ACC112 (cell line): ENCODE data around the gene VPS11.

Source experiments
- H2AFZ ChIP-seq: fragments of 200-600 bp; sonication (generic); one replicate; pipeline ENCODE4 v1.6.0; 2017; ENCODE audit warnings: antibody characterized with exemption, low read length; ENCODE audit not compliant: unreplicated experiment
- H3K27ac ChIP-seq: fragments of 200-600 bp; sonication (generic); 2 replicates; pipeline ENCODE4 v1.5.1; 2014; ENCODE audit warnings: low read depth, mild to moderate bottlenecking, antibody characterized with exemption, low read length, moderate library complexity
- H3K27me3 ChIP-seq: fragments of 200-600 bp; sonication (generic); 2 replicates; pipeline ENCODE4 v1.6.1; 2014; ENCODE audit warnings: mild to moderate bottlenecking, antibody characterized with exemption, low read length, moderate library complexity, mixed read lengths; ENCODE audit not compliant: insufficient read depth
- H3K36me3 ChIP-seq: fragments of 200-600 bp; sonication (generic); 2 replicates; pipeline ENCODE4 v1.6.1; 2016; ENCODE audit warnings: mild to moderate bottlenecking, antibody characterized with exemption, low read length, moderate library complexity, mixed read lengths; ENCODE audit not compliant: insufficient read depth
- H3K4me1 ChIP-seq: fragments of 200-600 bp; sonication (generic); one replicate; pipeline ENCODE4 v1.6.1; 2016; ENCODE audit warnings: low read length, mixed read lengths; ENCODE audit not compliant: insufficient read depth, unreplicated experiment, control insufficient read depth
- H3K4me3 ChIP-seq: fragments of 200-600 bp; sonication (generic); 2 replicates; pipeline ENCODE4 v1.5.1; 2014; ENCODE audit warnings: mild to moderate bottlenecking, low read depth, low read length
- H3K79me2 ChIP-seq: fragments of 200-600 bp; sonication (generic); one replicate; pipeline ENCODE4 v1.6.0; 2016; ENCODE audit warnings: low read length; ENCODE audit not compliant: control insufficient read depth, unreplicated experiment, insufficient read depth

Gene VPS11

GRCh38 chr11:119067371-119068222, at the start of gene VPS11:
TSS of gene VPS11 (plus strand) at chr11:119067818. CDS start at chr11:119067824, 6 bp downstream.
- Histone ChIP-seq H2AFZ (peak within 1 kb of the TSS; percentile 89), H3K27ac (peak within 1 kb of the TSS; percentile 82), H3K4me3 (peak within 1 kb of the TSS; percentile 92), H3K27me3 (no peaks in the 10 kb centered on the region), H3K4me1 (peaks cover 16% of the 10 kb centered on the region), H3K79me2 (peaks cover 32% of the 10 kb centered on the region), H3K36me3 (peaks cover 8% of the 10 kb centered on the region; the same call in 1 of the 2 replicates)

- H3K4me1 ChIP-seq: peaks cover 32% of the 10 kb centered on the region
- H2AFZ ChIP-seq: peak within 1 kb of the TSS; percentile 89
- peak within 1 kb of the TSS; percentile 71 for H3K27ac ChIP-seq
- no peaks in the 10 kb centered on the region for H3K27me3 ChIP-seq
- peaks cover 38% of the 10 kb centered on the region for H3K36me3 ChIP-seq
- peaks cover 53% of the 10 kb centered on the region for H3K79me2 ChIP-seq
- peak within 1 kb of the TSS; percentile 88 for H3K4me3 ChIP-seq
Measured at GRCh38 chr11:119018074-119018938, 49.3 kb upstream of the VPS11 start, which contains the start of the genes RPS25 and TRAPPC4. TSS of gene RPS25 (minus strand) at chr11:119018343. CDS start at chr11:119018284, 59 bp downstream. TSS of gene TRAPPC4 (plus strand) at chr11:119018766. CDS start at chr11:119018796, 30 bp downstream.

GRCh38 chr11:119019996-119020395, 47.6 kb upstream of the VPS11 start:
- peaks cover 33% of the 10 kb centered on the region for H3K36me3 ChIP-seq
- H3K27ac ChIP-seq: no peak overlapping the region
- H2AFZ ChIP-seq: no peak overlapping the region
- peaks cover 53% of the 10 kb centered on the region for H3K79me2 ChIP-seq
- peak overlapping the region; percentile 88 for H3K4me3 ChIP-seq
- no peaks in the 10 kb centered on the region for H3K27me3 ChIP-seq
- peaks cover 43% of the 10 kb centered on the region for H3K4me1 ChIP-seq

GRCh38 chr11:119021631-119022030, 46.0 kb upstream of the VPS11 start:
- Histone ChIP-seq H2AFZ (no peak overlapping the region), H3K27me3 (no peaks in the 10 kb centered on the region), H3K27ac (no peak overlapping the region), H3K4me1 (peaks cover 33% of the 10 kb centered on the region), H3K4me3 (no peak overlapping the region), H3K36me3 (peaks cover 19% of the 10 kb centered on the region), H3K79me2 (peaks cover 39% of the 10 kb centered on the region)

GRCh38 chr11:119023741-119024140, 43.9 kb upstream of the VPS11 start:
- H3K79me2 ChIP-seq: peaks cover 22% of the 10 kb centered on the region
- peaks cover 27% of the 10 kb centered on the region for H3K4me1 ChIP-seq
- H2AFZ ChIP-seq: no peak overlapping the region
- no peaks in the 10 kb centered on the region for H3K27me3 ChIP-seq
- H3K4me3 ChIP-seq: no peak overlapping the region
- 0 out of 2 replicates have a peak, but pooled peaks cover 14% of the 10 kb centered on the region for H3K36me3 ChIP-seq
- H3K27ac ChIP-seq: peak overlapping the region; percentile 41

GRCh38 chr11:119024430-119025098, 43.1 kb upstream of the VPS11 start:
- Histone ChIP-seq H3K27me3 (no peaks in the 10 kb centered on the region), H3K4me3 (no peak overlapping the region), H3K27ac (no peak overlapping the region)

GRCh38 chr11:119025099-119025473, 42.5 kb upstream of the VPS11 start:
- Histone ChIP-seq H3K27ac (no peak overlapping the region), H3K27me3 (no peaks in the 10 kb centered on the region), H2AFZ (no peak overlapping the region), H3K79me2 (peaks cover 10% of the 10 kb centered on the region), H3K4me3 (no peak overlapping the region), H3K4me1 (peaks cover 22% of the 10 kb centered on the region), H3K36me3 (0 out of 2 replicates have a peak, but pooled peaks cover 14% of the 10 kb centered on the region)

More at GRCh38 chr11:119024430-119025098, 43.1 kb upstream of the VPS11 start:
- Histone ChIP-seq H3K4me1 (peaks cover 27% of the 10 kb centered on the region), H2AFZ (no peak overlapping the region), H3K36me3 (0 out of 2 replicates have a peak, but pooled peaks cover 14% of the 10 kb centered on the region), H3K79me2 (peaks cover 15% of the 10 kb centered on the region)

- H2AFZ ChIP-seq: no peak overlapping the region
- no peak overlapping the region for H3K4me3 ChIP-seq
- H3K79me2 ChIP-seq: peaks cover 7% of the 10 kb centered on the region
- H3K36me3 ChIP-seq: 0 out of 2 replicates have a peak, but pooled peaks cover 14% of the 10 kb centered on the region
- no peak overlapping the region for H3K27ac ChIP-seq
- no peaks in the 10 kb centered on the region for H3K27me3 ChIP-seq
- H3K4me1 ChIP-seq: peaks cover 19% of the 10 kb centered on the region
Measured at GRCh38 chr11:119025541-119025940, 42.1 kb upstream of the VPS11 start.

- peaks cover 4% of the 10 kb centered on the region for H3K79me2 ChIP-seq
- 0 out of 2 replicates have a peak, but pooled peaks cover 14% of the 10 kb centered on the region for H3K36me3 ChIP-seq
- no peak overlapping the region for H3K27ac ChIP-seq
- no peak overlapping the region for H3K4me3 ChIP-seq
- H2AFZ ChIP-seq: no peak overlapping the region
- H3K4me1 ChIP-seq: peaks cover 17% of the 10 kb centered on the region
- H3K27me3 ChIP-seq: no peaks in the 10 kb centered on the region
Measured at GRCh38 chr11:119025978-119026766, 41.4 kb upstream of the VPS11 start.
